Panc1 (cell line): Measurements from ENCODE around the gene STXBP1. TPM values are rescaled to one million over a fixed set of nuclear protein-coding genes. Genes with fewer than 3 reads are reported as not detected.

Experiments
- ATAC-seq: fragments of 200-7000 bp; cut with Tn5 transposase; 2 replicates; pipeline ENCODE4 v1.9.1; 2020; ENCODE audit warnings: mild to moderate bottlenecking, moderate library complexity
- BruUV-seq: library from RNA; stranded (reverse); fragments of 400-500 nt; replicated peaks from 2 replicates; lab custom pipeline; 2021; lab: Mats Ljungman, UMichigan
- CTCF ChIA-PET: fragments of 300-600 bp; sonication (Branson Sonifier 250); formaldehyde crosslinking; loops from one replicate; lab custom pipeline; 2022; ENCODE audit warnings: antibody characterized with exemption; lab: Charles Lee
- POLR2A ChIA-PET: fragments of 300-600 bp; sonication (Branson Sonifier 250); formaldehyde crosslinking; loops from one replicate; lab custom pipeline; 2022; ENCODE audit warnings: antibody characterized with exemption; lab: Charles Lee
- DNase-seq: peaks from one replicate; pipeline ENCODE4 v3.0.0-alpha.2; 2010; ENCODE audit warnings: low read depth, low spot score
- H3K27ac ChIP-seq: 2 replicates; pipeline ENCODE4 v1.5.1; 2011; ENCODE audit warnings: mild to moderate bottlenecking, low read length, inconsistent platforms
- H3K27me3 ChIP-seq: fragments of 200-500 bp; sonication (Bioruptor generic); 2 replicates; pipeline ENCODE4 v1.6.0; 2014; ENCODE audit warnings: low read length, inconsistent platforms; ENCODE audit not compliant: control insufficient read depth, insufficient read depth
- H3K36me3 ChIP-seq: fragments of 200-500 bp; sonication (Bioruptor generic); 2 replicates; pipeline ENCODE4 v1.5.1; 2014; ENCODE audit warnings: inconsistent platforms, mild to moderate bottlenecking, low read length, moderate library complexity; ENCODE audit not compliant: control insufficient read depth, insufficient read depth
- H3K4me1 ChIP-seq: 2 replicates; pipeline ENCODE4 v1.5.1; 2011; ENCODE audit warnings: inconsistent platforms, mild to moderate bottlenecking, low read length, moderate library complexity; ENCODE audit not compliant: control insufficient read depth, insufficient read depth
- H3K4me3 ChIP-seq, 2 experiments: 2 replicates each; pipeline ENCODE4 v1.5.1; 2011 to 2012; ENCODE audit warnings: low read depth in 2 of 2, low read length in 2 of 2, mild to moderate bottlenecking in 2 of 2, inconsistent platforms in 1 of 2, moderate library complexity in 1 of 2
- H3K9me3 ChIP-seq: fragments of 200-500 bp; sonication (Bioruptor generic); 2 replicates; pipeline ENCODE4 v1.5.1; 2014; ENCODE audit warnings: low read depth, mild to moderate bottlenecking, inconsistent platforms, low read length, moderate library complexity; ENCODE audit not compliant: control insufficient read depth, insufficient read depth
- POLR2AphosphoS5 ChIP-seq: IDR thresholded peaks from 2 replicates; pipeline ENCODE4 v1.6.1; 2012; ENCODE audit warnings: mild to moderate bottlenecking, low read depth, low read length, moderate library complexity
- SIN3A ChIP-seq: IDR thresholded peaks from 2 replicates; pipeline ENCODE4 v1.6.1; 2012; ENCODE audit warnings: low read depth, mild to moderate bottlenecking, low read length, moderate library complexity, borderline replicate concordance; ENCODE audit not compliant: insufficient read depth
- TCF7L2 ChIP-seq: IDR thresholded peaks from 2 replicates; pipeline ENCODE4 v1.6.1; 2011; ENCODE audit warnings: mild to moderate bottlenecking, low read depth, low read length, inconsistent platforms
- in situ Hi-C: cut with HindIII; loops from 2 replicates; pipeline ENCODE4 v1.10.0; 2016; ENCODE audit warnings: low sequenced_read_pairs, low pct_unique_long_range_greater_than_20kb
- intact Hi-C: fragments of 100-400 bp; cut with micrococcal nuclease; formaldehyde crosslinking; loops from one replicate; pipeline ENCODE4 v1.10.0; 2022; ENCODE audit not compliant: unreplicated experiment
- total RNA-seq: library from RNA; stranded (reverse); gene quantifications from one replicate; pipeline ENCODE4 v1.2.1, GENCODE V29; 2021; ENCODE audit not compliant: unreplicated experiment
- TF ChIP-seq, protein P1 (sequence below): fragments of 450-650 bp; IDR thresholded peaks from 2 replicates; pipeline ENCODE4 v1.5.1; 2017; ENCODE audit warnings: mild to moderate bottlenecking
- TF ChIP-seq, protein P2 (sequence below), 2 experiments: IDR thresholded peaks; 2 replicates each; pipeline ENCODE4 v1.6.1; 2011 to 2012; ENCODE audit warnings: low read depth in 2 of 2, control low read depth in 1 of 2, low read length in 1 of 2, mild to moderate bottlenecking in 1 of 2, moderate library complexity in 1 of 2; ENCODE audit not compliant: insufficient read depth in 1 of 2

Gene STXBP1
- total RNA-seq, 1 experiment from 2014 or later: 67.5 TPM

DNA sequence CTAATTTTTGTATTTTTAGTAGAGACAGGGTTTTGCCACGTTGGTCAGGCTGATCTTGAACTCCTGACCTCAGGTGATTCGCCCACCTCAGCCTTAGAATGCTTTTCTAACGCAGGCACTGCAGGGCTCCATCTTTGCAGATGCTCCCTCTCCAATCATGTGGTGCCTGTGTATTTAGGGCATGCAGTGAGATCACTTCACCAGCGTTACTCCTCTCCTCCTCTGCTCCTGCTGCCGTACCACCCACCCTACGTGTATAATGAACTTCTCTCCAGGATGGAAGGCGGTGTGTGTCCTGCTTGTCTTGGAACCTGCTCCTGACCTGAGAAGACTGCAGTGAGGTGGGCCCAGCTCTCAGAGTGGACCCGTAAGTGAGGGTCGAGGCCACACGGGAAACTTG, 81.1 kb downstream of the STXBP1 start:
- H3K9me3 ChIP-seq: no peaks in the 10 kb centered on the region
- no peak for TF ChIP-seq POLR2AphosphoS5
- TF ChIP-seq TCF7L2: no peak
- H3K36me3 ChIP-seq: no peaks in the 10 kb centered on the region
- ChIA-PET POLR2A (no interaction called here), CTCF (no interaction called here)
- no peak overlapping the region for H3K4me3 ChIP-seq
- H3K27ac ChIP-seq: no peak overlapping the region
- no peak for ATAC-seq
- in situ Hi-C loops (no loop called here), intact Hi-C loops (no loop called here)
- no TSS peak for BruUV-seq
- H3K27me3 ChIP-seq: no peaks in the 10 kb centered on the region
- no peak for DNase-seq
- no peaks in the 10 kb centered on the region for H3K4me1 ChIP-seq

GRCh38 chr9:127693697-127694096, 81.6 kb downstream of the STXBP1 start:
- H3K9me3 ChIP-seq: no peaks in the 10 kb centered on the region
- ChIA-PET CTCF (no interaction called here), POLR2A (no interaction called here)
- ATAC-seq: no peak
- no peaks in the 10 kb centered on the region for H3K36me3 ChIP-seq
- in situ Hi-C loops: no loop called here
- no peaks in the 10 kb centered on the region for H3K27me3 ChIP-seq
- BruUV-seq: no TSS peak
- DNase-seq: no peak
- no peaks in the 10 kb centered on the region for H3K4me1 ChIP-seq
- H3K4me3 ChIP-seq: no peak overlapping the region
- TF ChIP-seq, protein P1, sequence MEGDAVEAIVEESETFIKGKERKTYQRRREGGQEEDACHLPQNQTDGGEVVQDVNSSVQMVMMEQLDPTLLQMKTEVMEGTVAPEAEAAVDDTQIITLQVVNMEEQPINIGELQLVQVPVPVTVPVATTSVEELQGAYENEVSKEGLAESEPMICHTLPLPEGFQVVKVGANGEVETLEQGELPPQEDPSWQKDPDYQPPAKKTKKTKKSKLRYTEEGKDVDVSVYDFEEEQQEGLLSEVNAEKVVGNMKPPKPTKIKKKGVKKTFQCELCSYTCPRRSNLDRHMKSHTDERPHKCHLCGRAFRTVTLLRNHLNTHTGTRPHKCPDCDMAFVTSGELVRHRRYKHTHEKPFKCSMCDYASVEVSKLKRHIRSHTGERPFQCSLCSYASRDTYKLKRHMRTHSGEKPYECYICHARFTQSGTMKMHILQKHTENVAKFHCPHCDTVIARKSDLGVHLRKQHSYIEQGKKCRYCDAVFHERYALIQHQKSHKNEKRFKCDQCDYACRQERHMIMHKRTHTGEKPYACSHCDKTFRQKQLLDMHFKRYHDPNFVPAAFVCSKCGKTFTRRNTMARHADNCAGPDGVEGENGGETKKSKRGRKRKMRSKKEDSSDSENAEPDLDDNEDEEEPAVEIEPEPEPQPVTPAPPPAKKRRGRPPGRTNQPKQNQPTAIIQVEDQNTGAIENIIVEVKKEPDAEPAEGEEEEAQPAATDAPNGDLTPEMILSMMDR: no peak
- no peak for TF ChIP-seq SIN3A
- TF ChIP-seq, protein P2, sequence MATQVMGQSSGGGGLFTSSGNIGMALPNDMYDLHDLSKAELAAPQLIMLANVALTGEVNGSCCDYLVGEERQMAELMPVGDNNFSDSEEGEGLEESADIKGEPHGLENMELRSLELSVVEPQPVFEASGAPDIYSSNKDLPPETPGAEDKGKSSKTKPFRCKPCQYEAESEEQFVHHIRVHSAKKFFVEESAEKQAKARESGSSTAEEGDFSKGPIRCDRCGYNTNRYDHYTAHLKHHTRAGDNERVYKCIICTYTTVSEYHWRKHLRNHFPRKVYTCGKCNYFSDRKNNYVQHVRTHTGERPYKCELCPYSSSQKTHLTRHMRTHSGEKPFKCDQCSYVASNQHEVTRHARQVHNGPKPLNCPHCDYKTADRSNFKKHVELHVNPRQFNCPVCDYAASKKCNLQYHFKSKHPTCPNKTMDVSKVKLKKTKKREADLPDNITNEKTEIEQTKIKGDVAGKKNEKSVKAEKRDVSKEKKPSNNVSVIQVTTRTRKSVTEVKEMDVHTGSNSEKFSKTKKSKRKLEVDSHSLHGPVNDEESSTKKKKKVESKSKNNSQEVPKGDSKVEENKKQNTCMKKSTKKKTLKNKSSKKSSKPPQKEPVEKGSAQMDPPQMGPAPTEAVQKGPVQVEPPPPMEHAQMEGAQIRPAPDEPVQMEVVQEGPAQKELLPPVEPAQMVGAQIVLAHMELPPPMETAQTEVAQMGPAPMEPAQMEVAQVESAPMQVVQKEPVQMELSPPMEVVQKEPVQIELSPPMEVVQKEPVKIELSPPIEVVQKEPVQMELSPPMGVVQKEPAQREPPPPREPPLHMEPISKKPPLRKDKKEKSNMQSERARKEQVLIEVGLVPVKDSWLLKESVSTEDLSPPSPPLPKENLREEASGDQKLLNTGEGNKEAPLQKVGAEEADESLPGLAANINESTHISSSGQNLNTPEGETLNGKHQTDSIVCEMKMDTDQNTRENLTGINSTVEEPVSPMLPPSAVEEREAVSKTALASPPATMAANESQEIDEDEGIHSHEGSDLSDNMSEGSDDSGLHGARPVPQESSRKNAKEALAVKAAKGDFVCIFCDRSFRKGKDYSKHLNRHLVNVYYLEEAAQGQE (IDR thresholded peaks at IDR 0.05; ENCODE audit: insufficient read depth in 1 of 2, low read depth in 2 of 2, low read length in 1 of 2): no peak
- no peak for TF ChIP-seq TCF7L2
- no peak for TF ChIP-seq POLR2AphosphoS5
- intact Hi-C loops: no loop called here
- H3K27ac ChIP-seq: no peak overlapping the region

DNA sequence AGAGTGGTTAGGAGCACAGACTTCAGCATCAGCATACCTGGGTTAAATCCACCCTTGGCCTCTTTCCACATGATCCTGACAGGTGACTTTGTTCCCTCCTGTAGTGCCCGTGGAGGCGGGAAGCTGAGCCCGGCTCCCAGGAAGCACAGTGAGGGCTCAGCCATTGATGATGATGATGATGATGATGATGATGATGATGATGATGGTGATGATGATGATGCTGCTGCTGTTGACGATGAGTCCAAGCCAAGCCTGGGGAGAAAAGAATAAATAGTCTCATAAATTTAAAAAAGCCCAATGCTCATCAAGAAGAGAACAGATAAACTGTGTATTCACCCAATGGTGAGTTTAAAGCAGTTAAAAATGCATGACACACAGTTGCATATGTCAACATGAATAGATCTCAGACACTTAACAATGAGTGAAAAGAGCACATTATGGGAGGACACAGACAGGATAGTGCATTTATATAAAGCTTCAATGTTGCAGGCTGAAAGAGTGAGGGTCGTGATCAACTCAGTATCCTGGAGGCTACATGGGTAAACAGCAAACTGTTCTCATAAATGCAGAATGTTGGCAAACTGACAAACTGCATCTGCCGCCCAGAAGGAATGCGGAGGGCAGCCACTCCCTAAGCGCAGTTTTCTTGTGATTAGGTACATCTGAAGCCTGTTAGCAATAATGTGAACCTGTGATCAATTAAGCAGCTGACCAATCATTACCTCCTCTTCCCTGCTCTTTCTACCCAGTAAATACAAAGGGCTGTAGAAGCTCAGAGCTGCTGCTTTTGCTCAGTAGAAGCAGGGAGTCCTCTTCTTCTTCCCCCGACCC, 83.0 kb downstream of the STXBP1 start:
- H3K4me3 ChIP-seq: no peak overlapping the region
- no peak for TF ChIP-seq TCF7L2
- TF ChIP-seq, protein P1: no peak
- TF ChIP-seq SIN3A: no peak
- TF ChIP-seq, protein P2 (IDR thresholded peaks at IDR 0.05; ENCODE audit: insufficient read depth in 1 of 2, low read depth in 2 of 2, low read length in 1 of 2): no peak
- TF ChIP-seq POLR2AphosphoS5: no peak
- CTCF ChIA-PET: no interaction called here
- POLR2A ChIA-PET: interaction anchor here (0.6 kb wide), 1 partner anchor 133 kb away, joined by 3 read pairs; no protein-coding TSS in a partner anchor
- no peaks in the 10 kb centered on the region for H3K27me3 ChIP-seq
- H3K36me3 ChIP-seq: no peaks in the 10 kb centered on the region
- DNase-seq (no peak), ATAC-seq (no peak)
- no TSS peak for BruUV-seq
- no peaks in the 10 kb centered on the region for H3K9me3 ChIP-seq
- intact Hi-C loops: no loop called here
- no peaks in the 10 kb centered on the region for H3K4me1 ChIP-seq
- in situ Hi-C loops: no loop called here
- H3K27ac ChIP-seq: no peak overlapping the region
